PC-9 (cell line): Measurements from ENCODE around the gene STEAP1B.

Source experiments
- CTCF ChIP-seq: fragments of 200-600 bp; sonication (generic); conservative IDR thresholded peaks from 2 replicates; pipeline ENCODE4 v1.6.1; 2017; ENCODE audit warnings: mixed run types, antibody characterized with exemption, mild to moderate bottlenecking, moderate library complexity
- EZH2 ChIP-seq: fragments of 200-600 bp; sonication (generic); IDR thresholded peaks from 2 replicates; pipeline ENCODE4 v1.8.0; 2017; ENCODE audit warnings: antibody characterized with exemption, low read depth

GRCh38 chr7:22442187-22442881, 57.7 kb downstream of the STEAP1B start:
- TF ChIP-seq EZH2 (no peak), CTCF (no peak)
